Measurements from ENCODE around the gene HDLBP.

The HDLBP gene

DNA sequence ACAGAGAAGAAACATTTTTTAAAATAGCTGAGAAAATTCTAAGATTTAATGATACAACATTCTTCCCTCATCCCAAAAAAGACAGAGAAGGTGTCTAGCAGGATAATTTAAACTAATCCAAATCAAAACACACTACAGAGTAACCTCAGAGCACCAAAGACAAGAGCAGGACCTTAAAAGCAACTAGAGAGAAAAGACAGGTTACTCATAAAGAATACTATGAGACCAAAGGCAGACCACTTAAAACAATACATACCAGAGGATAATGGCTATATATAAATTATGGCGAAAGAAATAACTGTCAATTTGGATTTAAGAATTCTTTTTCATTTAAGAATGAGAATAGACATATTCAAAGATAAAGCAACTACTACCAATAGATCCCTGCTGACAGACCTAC is 40.0 kb downstream of the HDLBP start:
- in situ Hi-C loops (cut with MboI; ENCODE audit: low sequenced_read_pairs): no loop called here

DNA sequence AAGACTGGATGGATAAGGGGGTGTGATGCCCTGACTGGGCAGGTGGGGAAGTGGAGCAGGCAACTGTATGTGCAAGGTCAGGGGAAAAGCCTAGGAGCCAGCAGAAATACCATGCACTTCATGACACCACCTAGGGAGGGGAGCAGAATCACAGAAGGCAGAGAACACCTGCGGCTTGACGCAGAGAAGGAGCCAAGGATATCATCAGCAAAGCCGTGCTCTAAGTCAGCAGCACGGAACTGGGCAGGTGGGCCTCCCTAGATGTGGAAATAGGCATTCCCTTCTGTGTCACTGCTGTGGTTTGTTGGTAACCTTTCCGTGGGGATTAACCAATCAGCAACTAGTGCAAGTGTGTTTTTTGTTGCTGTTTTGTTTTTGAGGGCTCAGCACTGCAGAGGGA is 41.3 kb downstream of the HDLBP start:
- in situ Hi-C loops (cut with MboI; ENCODE audit: low sequenced_read_pairs): no loop called here

DNA sequence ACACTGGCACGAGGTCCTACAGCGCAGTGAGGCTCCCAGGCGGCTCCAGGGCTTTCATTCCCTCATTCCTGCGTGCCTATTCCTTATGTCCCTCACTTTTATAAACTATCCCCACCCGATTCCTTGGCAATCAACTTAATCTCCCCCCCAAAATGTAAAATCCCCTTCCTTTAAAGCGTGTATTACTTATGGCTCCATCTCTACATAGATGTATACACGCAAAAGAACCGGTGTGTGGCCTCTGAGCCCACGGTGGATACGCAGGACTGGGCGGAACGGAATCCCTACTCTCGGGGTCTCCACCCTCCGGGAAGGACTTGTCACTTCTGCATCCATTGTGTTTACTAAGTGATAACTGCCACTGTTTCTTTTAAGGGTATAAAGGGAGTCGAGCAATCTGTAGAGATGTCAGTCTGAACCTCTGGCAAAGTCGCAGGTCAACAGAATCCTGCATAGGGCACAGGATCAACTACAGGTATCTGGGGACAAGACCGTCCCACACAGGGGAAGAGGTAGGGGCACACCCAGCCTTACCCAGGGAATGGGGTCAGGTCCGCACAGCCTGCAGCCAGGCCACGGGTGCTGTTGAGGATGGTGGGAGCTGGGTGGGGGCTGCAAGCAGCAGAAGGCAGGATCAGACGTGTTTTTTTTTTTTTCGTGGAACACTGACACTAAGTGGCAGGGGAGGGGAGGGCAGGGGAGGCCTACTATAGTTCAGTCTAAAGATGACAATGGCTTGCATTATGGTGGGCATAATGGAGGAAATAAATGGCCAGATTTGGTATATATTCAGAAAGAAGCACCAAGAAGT is 42.1 kb downstream of the HDLBP start:
- in situ Hi-C loops (cut with MboI; ENCODE audit: low sequenced_read_pairs): no loop called here

DNA sequence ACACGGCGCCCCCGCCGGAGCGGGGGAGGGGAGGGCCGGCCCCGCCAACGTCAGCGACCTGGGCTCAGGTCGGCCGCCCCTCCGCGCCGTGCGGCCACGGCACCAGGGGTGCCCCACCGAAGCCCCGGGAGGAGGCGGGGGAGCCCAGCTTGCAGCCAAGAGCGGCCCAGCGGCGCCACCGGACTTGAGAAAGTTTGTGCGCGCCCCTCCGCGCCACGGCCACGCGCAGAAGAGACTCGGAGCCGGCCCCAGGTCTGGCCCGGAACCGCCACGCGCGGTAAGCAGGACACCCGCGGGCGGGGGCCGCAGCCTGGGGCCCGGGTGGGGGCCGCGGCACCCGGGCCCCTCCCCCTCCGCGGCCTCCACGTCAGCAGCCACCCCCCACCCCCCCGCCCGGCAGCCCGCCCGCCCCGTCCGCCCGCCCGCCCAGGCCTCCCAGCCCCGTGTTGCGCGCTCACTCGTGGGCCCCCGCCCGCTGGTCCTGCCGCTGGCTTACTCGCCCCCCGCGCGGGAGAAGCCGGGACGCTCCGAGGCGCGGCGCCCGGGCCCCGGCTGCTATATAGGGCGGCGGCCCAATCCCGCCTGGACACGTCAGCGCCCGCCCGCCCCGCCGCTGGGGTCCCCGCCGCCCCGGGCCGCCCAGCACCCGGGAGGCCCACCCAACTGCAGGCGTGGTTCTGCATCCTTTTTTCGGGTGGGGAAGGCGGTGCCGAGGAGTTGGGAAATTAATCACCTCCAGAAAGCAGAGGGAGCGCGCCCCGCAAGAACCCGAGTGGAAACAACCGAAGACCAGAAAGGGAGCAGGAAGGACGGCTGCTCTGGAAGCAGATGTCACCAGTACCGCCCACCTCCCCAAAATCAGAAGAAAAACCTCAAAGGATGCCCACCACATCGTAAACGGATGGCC is 42.9 kb downstream of the HDLBP start:
- in situ Hi-C loops (cut with MboI; ENCODE audit: low sequenced_read_pairs): no loop called here

DNA sequence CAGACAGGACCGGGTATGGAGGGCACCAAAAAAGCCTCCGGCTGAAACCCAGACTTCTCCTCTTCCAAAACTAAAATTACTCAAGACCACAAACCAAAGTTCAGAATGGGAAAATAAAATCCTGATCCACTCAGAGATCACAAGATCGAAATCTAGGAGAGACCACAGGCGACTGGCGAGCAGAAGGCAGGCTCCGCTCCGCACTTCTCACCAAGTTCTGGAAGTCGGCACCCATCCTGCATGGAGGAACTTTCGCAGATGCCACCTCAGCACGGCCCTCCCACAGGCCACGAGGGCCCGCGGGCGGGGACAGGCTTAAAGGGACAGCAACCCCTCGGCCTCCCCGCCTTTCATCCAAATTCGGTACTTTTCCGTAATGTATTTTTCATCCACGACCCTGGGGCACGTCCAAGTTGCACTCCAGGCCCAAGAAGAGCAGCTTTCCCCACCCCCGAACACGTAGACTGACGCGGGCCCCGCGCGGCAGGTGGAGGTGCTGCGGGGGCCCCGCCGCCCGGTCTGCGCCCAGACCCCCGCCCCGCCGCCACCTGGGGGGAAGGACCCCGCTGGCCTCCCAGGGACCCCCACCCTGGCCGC is 43.7 kb downstream of the HDLBP start:
- in situ Hi-C loops (cut with MboI; ENCODE audit: low sequenced_read_pairs): no loop called here

DNA sequence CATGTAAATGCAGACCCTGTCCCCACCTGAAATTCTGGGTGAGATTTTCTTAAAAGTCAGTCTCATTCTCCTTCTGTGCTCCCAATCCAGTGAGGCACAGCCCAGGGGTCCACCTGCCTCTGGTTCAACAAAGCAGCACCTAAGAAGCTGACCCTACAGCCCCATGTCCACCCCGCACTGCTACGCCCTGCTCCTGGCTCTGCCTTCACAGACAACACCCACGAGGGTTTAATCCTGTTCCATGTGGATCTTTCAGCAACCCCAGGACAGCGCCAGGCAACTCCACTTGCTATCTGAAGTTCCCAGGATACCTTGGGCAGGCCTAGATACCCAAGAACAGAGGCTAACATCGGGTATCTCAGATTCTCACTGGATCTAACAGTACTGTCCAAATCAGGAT is 44.9 kb downstream of the HDLBP start:
- in situ Hi-C loops (cut with MboI; ENCODE audit: low sequenced_read_pairs): no loop called here

DNA sequence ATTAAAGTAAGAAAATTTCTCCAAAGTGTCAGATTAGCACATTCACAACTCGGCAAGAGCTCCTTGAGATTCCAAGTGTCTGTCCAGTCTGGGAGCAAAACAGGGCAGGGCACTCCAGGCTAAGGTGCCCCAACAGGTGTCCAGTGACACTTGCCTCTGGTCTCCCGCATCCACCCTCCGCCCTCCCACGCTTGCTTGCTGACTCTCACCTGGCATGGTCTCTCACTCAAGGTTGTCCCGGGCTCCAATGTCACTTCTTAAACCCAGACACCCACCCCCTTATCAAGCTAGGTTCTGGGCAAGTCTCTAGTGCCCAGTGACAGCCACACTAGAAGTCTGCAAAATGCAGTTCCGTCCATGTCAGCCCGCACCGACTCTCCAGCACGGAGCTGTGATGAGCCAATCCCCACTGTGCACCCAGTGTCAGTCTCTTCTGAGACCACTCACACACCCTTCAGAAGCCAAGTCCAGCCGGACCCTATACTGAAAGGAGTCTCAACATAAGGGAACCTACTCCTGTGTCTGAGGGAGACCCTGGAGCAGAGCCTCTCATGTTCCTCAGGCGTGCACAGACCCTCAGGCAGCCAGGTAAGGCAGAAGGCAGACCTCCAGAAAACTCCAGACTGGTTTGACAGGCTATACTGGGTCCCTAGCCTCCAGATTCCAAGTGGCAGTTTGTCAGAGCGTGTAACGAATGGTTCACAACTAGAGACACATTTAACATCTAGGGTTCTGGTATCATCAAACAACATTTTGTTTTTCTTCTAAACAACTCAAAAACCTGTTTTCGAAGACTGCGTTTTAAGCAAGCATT is 45.6 kb downstream of the HDLBP start:
- in situ Hi-C loops (cut with MboI; ENCODE audit: low sequenced_read_pairs): no loop called here

DNA sequence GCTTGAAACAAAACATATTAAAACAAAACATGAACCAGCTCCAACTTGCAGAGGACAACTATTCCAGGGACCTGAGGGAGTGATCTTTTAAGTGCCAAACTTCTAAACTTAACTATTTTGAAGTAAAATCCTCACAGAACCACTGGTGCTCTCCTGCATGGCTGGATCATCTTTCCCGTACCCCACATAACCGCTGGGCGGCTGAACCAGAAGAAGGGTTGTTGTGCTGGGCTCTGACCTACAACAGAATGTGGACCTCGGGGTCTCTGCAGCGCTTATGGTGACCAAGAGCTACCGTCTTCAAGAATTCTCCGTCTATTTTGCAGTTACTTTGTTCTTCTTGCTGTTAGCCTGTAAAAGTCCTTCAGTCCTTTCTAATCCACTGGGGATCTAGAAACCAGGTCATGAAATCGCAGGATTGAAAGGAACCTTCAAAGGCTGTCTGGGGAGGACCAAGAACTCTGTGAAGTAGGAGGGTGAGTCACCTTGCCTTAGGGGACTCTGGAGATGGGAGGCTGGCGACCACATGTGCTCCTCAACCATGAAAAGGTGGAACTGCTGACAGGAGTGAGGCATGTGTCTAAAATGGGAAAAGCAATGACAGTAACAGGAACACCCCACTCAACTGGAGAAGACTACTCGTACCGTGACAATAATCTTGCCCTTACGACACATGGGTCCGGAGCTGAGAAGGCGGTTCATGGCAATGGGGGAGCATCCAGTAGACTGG is 46.6 kb downstream of the HDLBP start:
- in situ Hi-C loops (cut with MboI; ENCODE audit: low sequenced_read_pairs): no loop called here

DNA sequence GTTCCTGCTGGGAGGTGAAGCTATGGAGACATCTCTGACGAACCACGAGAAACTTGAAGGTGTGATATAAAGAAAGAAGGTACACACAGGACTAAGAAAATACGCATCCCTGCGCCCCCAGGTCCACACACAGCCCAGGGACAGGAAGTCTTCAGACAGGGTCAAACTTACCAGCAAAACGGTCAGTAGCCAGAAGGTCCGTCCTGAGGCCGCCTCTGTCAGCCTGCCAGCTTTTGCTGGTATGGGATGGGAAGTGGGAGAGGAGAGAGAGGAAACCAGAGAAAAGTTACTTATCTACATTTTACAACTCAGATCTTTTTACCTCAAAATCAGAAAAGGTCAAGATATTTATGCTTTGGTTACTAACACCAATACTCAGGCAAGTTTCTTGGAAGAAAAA is 47.2 kb downstream of the HDLBP start:
- in situ Hi-C loops (cut with MboI; ENCODE audit: low sequenced_read_pairs): no loop called here

DNA sequence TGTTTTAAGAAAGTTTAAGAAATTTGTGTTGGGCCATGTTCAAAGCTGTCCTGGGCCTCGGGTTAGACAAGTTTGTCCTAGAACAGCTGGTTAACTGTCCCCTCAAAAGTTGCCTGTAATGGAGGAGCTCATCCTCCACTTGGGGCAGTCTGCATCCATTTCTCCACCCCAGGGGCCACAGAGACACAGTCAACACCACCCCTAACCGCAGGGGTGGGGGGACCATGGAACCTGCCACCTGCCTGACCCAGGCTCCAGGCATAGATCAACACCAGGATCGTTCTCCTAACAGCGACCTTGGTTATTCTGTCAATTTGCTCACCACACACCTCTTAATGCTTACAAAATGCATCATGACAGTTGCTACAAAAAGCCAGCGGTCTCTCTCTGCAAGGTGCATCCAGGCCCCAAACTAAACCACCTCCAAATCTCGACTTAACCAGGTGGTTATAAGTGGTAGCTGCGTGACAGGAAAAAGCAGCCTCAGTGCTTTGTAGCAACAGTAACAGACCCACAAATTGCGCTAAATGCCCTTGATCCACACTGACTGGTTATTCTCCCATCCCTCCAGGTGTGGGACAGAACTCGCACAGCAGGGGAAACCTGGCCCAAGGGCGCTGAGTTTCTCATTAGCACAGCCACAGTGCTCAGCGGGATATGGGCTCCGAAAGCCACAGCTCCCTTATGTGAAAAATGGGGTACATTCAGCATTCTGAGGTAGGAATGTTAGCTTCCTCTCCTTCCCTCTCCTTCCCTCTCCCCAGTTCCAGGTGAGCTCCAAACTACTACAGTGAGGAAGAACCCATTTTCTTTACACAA is 48.0 kb downstream of the HDLBP start:
- in situ Hi-C loops (cut with MboI; ENCODE audit: low sequenced_read_pairs): no loop called here

DNA sequence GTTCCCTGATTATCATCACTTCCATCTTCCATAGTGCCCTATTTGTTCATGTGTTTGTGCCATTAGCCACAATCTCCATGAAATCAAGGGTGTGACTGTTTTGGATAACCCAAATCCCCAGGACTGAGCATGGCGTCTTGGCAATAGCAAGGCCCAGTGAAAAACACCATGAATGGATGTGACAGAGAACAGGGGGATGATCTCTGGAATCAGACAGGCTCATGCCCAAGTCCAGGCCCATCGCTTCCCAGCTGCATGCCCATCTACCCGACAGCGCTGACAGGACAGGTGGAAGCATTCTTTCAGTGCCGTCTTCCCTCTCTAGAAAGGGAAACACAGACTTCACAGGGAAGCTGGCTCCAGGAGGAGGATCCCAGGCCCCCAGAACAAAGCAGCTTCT is 50.0 kb downstream of the HDLBP start:
- in situ Hi-C loops (cut with MboI; ENCODE audit: low sequenced_read_pairs): no loop called here

DNA sequence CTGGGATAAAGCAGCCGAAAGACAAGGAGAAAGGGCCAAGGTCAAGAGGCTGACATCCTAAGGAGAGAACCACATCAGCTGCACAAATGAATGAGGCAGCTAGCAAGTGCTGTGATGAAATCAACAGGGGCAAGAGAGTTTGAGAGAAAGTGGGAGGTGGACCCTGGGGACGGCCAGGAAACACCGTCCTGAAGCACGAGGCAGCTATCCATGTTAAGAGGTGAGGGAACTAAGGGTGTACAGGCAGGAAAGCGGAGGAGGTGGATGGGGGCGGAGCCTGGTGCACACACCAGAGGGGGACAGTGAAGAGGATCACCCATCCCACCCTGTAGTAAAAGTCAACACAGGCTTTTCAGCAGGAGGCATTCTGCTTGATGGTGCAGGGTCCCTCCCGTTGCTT is 52.4 kb downstream of the HDLBP start:
- in situ Hi-C loops (cut with MboI; ENCODE audit: low sequenced_read_pairs): no loop called here

DNA sequence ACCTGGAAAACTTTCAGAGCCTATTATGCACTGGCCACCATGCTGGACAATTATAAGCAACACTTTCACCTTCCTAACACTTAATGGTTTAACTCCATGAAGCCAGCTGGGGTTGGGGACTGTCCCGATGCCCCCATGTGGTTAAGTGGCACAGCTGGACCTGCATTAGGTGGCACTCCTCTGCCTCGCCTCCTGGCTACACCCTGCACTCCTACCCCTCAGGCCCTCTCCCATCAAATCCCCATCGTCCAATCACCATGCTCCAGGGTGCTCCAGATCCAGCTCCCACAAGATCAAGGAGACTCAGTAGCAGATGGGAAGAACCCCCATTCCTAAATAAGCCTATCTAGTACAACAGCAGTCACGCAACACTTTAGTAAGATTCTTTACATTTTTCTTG is 53.8 kb downstream of the HDLBP start:
- in situ Hi-C loops (cut with MboI; ENCODE audit: low sequenced_read_pairs): no loop called here

DNA sequence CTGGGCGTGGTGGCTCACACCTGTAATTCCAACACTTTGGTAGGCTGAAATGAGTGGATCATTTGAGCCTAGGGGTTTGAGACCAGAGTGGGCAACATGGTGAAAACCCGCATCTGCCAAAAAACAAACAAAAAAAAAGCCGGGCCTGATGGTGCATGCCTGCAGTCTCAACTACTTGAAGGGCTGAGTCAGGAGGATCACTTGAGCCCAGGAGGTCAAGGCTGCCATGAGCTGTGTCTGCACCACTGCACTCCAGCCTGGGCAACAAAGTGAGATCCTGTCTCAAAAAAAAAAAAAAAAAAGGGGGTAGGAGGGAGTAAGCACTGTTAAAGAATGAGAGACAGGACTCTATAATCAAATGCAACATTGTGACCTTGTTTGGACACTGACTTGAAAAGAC is 54.6 kb downstream of the HDLBP start:
- in situ Hi-C loops (cut with MboI; ENCODE audit: low sequenced_read_pairs): no loop called here

DNA sequence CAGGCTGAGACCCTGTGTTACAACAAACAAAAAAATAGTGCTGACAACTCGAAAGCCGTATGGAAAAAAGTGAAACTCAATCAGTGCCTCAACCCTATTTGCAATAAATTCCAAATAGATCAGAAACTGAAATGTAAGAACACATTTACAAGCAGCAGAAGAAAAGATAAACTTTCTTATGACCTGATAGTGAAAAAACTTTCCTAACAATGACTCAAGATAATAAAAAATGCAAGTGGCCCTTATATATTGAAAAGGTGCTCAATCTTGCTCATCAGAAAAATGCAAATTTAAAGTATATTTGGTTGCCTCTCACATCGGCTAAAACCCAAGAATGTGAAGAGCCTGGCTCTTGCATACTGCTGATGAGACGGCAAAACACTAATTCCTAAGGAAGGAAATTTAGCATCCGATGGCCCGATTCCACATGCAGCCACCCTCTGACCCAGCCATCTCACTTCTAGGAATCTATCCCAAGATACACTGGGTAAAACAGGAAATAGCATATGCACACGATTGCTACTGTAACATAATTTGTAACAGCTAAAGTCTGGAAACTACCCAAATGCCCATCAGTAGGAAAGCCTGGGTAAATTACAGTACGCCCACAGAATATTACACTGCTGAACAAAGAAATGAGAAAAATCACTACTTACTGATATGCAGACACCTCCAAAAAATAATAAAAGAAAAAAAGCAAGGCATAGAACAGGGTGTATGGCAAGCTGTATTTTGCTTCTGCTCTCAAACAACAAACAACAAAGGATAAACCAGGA is 56.8 kb downstream of the HDLBP start:
- in situ Hi-C loops (cut with MboI; ENCODE audit: low sequenced_read_pairs): no loop called here

DNA sequence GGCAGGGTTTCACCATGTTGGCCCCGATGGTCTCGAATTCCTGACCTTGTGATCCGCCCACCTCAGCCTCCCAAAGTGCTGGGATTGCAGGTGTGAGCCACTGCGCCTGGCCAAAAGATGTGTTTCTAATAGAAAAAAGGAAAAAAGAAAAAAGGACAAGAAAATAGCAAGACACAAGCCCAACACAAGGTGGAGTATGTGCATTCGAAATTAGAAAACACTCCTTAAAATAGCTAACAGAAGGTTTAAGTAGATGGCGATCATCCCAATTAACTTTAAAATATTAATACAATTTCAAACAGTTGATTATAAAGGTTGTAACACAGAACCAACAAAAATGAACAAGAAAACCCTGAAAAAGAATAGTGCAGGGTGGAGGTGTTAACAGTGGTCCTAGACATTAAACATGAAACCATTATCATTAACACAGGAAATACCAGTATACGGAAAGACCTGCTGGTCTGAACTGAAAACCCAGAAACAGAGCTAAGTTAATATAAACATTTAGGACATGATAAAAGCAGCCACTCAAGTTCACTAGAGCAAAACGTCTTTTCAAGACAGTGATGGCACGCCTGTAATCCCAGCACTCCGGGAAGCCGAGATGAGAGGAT is 57.9 kb downstream of the HDLBP start:
- in situ Hi-C loops (cut with MboI; ENCODE audit: low sequenced_read_pairs): no loop called here

DNA sequence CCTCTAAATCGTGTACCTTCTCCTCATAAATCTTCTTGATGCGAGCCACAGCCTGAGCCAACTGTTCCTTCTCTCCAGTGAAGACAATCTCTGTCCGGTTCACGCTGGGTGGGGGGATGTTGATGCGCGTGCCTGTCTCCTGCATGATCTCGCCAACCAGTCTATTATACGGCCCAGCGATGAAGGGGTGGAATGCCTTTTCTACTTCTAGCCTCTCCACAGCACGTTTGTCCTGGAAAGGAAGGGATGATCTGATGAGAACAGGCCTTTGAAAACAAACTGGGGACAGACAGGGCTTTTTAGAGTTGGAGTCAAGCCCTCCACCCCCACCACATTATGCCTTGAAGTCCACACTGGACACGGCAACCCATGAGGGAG is 59.3 kb downstream of the HDLBP start:
- in situ Hi-C loops (cut with MboI; ENCODE audit: low sequenced_read_pairs): no loop called here

DNA sequence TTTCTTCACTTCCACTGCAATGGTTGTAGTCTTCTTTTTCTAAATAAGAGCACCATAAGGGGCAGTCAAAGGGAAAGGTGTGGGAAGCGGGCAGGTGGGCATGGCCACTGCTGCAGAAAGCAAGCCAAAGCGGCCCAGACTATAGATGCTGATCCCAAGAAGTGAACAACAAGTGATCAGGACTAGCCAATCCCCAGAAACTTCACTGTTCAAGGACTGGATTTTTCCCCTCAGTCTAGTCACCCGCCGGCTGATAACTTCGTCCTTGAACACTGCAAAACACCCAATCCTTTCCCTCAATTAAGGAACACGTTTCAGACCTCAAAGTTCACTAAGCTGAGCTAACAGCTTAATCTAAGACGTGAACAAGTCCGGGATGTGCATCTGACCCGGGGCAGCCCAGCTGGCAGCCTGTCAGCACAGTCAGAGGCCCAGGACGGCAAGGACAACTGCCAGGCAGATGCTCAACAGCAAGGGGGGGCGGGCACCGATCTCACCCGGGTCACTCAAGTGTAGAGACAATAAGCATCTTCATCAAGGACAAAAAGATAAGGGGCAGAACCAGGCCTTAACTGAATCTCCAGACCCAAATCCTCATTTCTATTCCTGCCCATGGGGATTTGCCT is 59.8 kb downstream of the HDLBP start:
- in situ Hi-C loops (cut with MboI; ENCODE audit: low sequenced_read_pairs): no loop called here

Data from HL-60/S4 (cell line).